HG03095 (cell line): ENCODE measurements around the gene SSU72.
"Not testable (repeated sequence)": the region's sequence is repeated elsewhere in the genome, so short reads cannot be mapped to it uniquely, and the experiment has no call there.

Experiments used
- ATAC-seq: cut with Tn5 transposase; IDR thresholded peaks from one replicate; pipeline ENCODE4 v1.9.1; 2021; ENCODE audit warnings: moderate library complexity; ENCODE audit not compliant: unreplicated experiment

The SSU72 gene

GRCh38 chr1:1596493-1597274, 22.0 kb upstream of the SSU72 start:
- ATAC-seq, result no peak

GRCh38 chr1:1595341-1595740, 20.7 kb upstream of the SSU72 start:
- ATAC-seq, result not testable (repeated sequence)

- ATAC-seq, result no peak
These were observed 20.1 kb upstream of the SSU72 start for GRCh38 chr1:1594602-1595260.

GRCh38 chr1:1593834-1594601, 19.4 kb upstream of the SSU72 start:
- no peak for ATAC-seq

GRCh38 chr1:1591452-1591851, 16.8 kb upstream of the SSU72 start:
- no peak for ATAC-seq

- ATAC-seq, result no peak
These were observed 8.8 kb upstream of the SSU72 start for GRCh38 chr1:1583347-1584010.

- ATAC-seq, result no peak
These were observed 8.1 kb upstream of the SSU72 start for GRCh38 chr1:1582585-1583346.

- no peak for ATAC-seq
These were observed 3.8 kb upstream of the SSU72 start for GRCh38 chr1:1578371-1578940.

GRCh38 chr1:1577367-1578011, 2.8 kb upstream of the SSU72 start:
- no peak for ATAC-seq

- ATAC-seq, result peak; percentile 49
These were observed 581 bp downstream of the SSU72 start for GRCh38 chr1:1573843-1574720.

GRCh38 chr1:1569341-1569740, 5.3 kb downstream of the SSU72 start:
- ATAC-seq, result no peak

GRCh38 chr1:1567891-1568291, 6.8 kb downstream of the SSU72 start:
- no peak for ATAC-seq

GRCh38 chr1:1567152-1567875, 7.3 kb downstream of the SSU72 start:
- ATAC-seq, result no peak

- no peak for ATAC-seq
These were observed 9.3 kb downstream of the SSU72 start for GRCh38 chr1:1565340-1565739.

- no peak for ATAC-seq
These were observed 10.4 kb downstream of the SSU72 start for GRCh38 chr1:1564268-1564667.

GRCh38 chr1:1563688-1564087, 11.0 kb downstream of the SSU72 start:
- ATAC-seq, result no peak

GRCh38 chr1:1562556-1563195, 12.0 kb downstream of the SSU72 start:
- ATAC-seq, result no peak
